ENCODE measurements around the gene PARP12. TPM values are rescaled to one million over a fixed set of nuclear protein-coding genes. Genes with fewer than 3 reads are reported as not detected.

Gene PARP12
- total and polyA plus RNA-seq, 2 of the 13 experiments (the other 11 are each of a cell fraction or from before 2014, with no cell fraction given) = 15.5 to 35.2 TPM

- no peak for TF ChIP-seq AKNA (CRISPR knock-in tag; IDR thresholded peaks at IDR 0.05; ENCODE audit: borderline replicate concordance)
- TF ChIP-seq, protein P1, sequence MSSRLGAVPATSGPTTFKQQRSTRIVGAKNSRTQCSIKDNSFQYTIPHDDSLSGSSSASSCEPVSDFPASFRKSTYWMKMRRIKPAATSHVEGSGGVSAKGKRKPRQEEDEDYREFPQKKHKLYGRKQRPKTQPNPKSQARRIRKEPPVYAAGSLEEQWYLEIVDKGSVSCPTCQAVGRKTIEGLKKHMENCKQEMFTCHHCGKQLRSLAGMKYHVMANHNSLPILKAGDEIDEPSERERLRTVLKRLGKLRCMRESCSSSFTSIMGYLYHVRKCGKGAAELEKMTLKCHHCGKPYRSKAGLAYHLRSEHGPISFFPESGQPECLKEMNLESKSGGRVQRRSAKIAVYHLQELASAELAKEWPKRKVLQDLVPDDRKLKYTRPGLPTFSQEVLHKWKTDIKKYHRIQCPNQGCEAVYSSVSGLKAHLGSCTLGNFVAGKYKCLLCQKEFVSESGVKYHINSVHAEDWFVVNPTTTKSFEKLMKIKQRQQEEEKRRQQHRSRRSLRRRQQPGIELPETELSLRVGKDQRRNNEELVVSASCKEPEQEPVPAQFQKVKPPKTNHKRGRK (CRISPR knock-in tag; IDR thresholded peaks at IDR 0.05) = no peak
- TF ChIP-seq ZFP1 (CRISPR knock-in tag; IDR thresholded peaks at IDR 0.05) = no peak
- TF ChIP-seq, protein P2, sequence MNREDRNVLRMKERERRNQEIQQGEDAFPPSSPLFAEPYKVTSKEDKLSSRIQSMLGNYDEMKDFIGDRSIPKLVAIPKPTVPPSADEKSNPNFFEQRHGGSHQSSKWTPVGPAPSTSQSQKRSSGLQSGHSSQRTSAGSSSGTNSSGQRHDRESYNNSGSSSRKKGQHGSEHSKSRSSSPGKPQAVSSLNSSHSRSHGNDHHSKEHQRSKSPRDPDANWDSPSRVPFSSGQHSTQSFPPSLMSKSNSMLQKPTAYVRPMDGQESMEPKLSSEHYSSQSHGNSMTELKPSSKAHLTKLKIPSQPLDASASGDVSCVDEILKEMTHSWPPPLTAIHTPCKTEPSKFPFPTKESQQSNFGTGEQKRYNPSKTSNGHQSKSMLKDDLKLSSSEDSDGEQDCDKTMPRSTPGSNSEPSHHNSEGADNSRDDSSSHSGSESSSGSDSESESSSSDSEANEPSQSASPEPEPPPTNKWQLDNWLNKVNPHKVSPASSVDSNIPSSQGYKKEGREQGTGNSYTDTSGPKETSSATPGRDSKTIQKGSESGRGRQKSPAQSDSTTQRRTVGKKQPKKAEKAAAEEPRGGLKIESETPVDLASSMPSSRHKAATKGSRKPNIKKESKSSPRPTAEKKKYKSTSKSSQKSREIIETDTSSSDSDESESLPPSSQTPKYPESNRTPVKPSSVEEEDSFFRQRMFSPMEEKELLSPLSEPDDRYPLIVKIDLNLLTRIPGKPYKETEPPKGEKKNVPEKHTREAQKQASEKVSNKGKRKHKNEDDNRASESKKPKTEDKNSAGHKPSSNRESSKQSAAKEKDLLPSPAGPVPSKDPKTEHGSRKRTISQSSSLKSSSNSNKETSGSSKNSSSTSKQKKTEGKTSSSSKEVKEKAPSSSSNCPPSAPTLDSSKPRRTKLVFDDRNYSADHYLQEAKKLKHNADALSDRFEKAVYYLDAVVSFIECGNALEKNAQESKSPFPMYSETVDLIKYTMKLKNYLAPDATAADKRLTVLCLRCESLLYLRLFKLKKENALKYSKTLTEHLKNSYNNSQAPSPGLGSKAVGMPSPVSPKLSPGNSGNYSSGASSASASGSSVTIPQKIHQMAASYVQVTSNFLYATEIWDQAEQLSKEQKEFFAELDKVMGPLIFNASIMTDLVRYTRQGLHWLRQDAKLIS (CRISPR knock-in tag; IDR thresholded peaks at IDR 0.05) = no peak
- no peak for TF ChIP-seq MTA3 (CRISPR knock-in tag; IDR thresholded peaks at IDR 0.05)
- no peak for TF ChIP-seq ZNF569 (CRISPR knock-in tag; IDR thresholded peaks at IDR 0.05; ENCODE audit: borderline replicate concordance)
- TF ChIP-seq FOXJ3 (CRISPR knock-in tag; IDR thresholded peaks at IDR 0.05; ENCODE audit: borderline replicate concordance) = no peak
- no peak for TF ChIP-seq SOX6 (IDR thresholded peaks at IDR 0.05)
- peak; percentile 57 for TF ChIP-seq SOX6 (CRISPR knock-in tag; IDR thresholded peaks at IDR 0.05)
- TF ChIP-seq SIN3A (IDR thresholded peaks at IDR 0.05; ENCODE audit: borderline replicate concordance, low read depth, low read length) = peak; percentile 61; the same call in 1 of the 2 replicates
- TF ChIP-seq DMAP1 (CRISPR knock-in tag; IDR thresholded peaks at IDR 0.05) = no peak
- TF ChIP-seq GATAD2A (CRISPR knock-in tag; IDR thresholded peaks at IDR 0.05) = peak; percentile 15; the same call in 1 of the 2 replicates
- TF ChIP-seq MEIS1 (CRISPR knock-in tag; IDR thresholded peaks at IDR 0.05; ENCODE audit: borderline replicate concordance) = no peak
- TF ChIP-seq MIER2 (CRISPR knock-in tag; IDR thresholded peaks at IDR 0.05) = no peak
- TF ChIP-seq RXRB (CRISPR knock-in tag; IDR thresholded peaks at IDR 0.05; ENCODE audit: borderline replicate concordance) = peak; percentile 49; the same call in 1 of the 2 replicates
- TF ChIP-seq ATAD3A (CRISPR knock-in tag; IDR thresholded peaks at IDR 0.05) = no peak
- TF ChIP-seq POLR2AphosphoS2 (IDR thresholded peaks at IDR 0.05; ENCODE audit: low read depth, low read length) = no peak
- TF ChIP-seq CHCHD3 (CRISPR knock-in tag; IDR thresholded peaks at IDR 0.05) = no peak
- no peak for TF ChIP-seq NBN (conservative IDR thresholded peaks at IDR 0.05)
- TF ChIP-seq THAP11 (CRISPR knock-in tag; IDR thresholded peaks at IDR 0.05) = peak; percentile 59; the same call in 1 of the 2 replicates
- TF ChIP-seq ZNF383 (CRISPR knock-in tag; IDR thresholded peaks at IDR 0.05; ENCODE audit: borderline replicate concordance) = no peak
- TF ChIP-seq THYN1 (CRISPR knock-in tag; IDR thresholded peaks at IDR 0.05; ENCODE audit: borderline replicate concordance, low read depth) = no peak
Observed at GRCh38 chr7:140062528-140063299, at the start of gene PARP12 (continued).
